Measurements from ENCODE around the gene CHCHD2. TPM values are rescaled to one million over a fixed set of nuclear protein-coding genes. Genes with fewer than 3 reads are reported as not detected.
A peak's percentile ranks its signal among the peaks of the same experiment; 100 is the strongest.
"Not testable (repeated sequence)": the region's sequence is repeated elsewhere in the genome, so short reads cannot be mapped to it uniquely, and the experiment has no call there.

The CHCHD2 gene
- total RNA-seq, 2 donors from 2014 or later = 338 to 580 TPM

DNA sequence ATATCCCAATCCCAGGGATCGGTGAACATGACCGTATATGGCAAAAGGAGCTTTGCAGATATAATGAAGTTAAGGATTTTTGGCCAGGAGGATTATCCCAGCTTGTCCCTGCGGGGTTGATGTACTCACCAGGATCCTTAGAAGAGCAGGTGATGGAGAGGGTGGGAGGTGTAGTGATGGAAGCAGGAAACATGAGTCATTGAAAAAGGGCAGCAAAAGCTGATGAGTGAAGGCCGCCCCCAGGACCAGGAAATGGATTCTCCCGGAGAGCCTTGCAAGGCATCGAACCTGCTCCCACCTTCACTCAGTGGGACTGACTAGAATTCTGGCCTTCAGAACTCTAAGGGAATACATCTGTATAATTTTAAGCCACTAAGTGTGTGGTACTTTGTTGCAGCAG, 15.2 kb upstream of the CHCHD2 start:
- H3K9ac ChIP-seq (ENCODE audit: low read depth in 2 of 2, low read length in 2 of 2) = no peak overlapping the region
- H3K27ac ChIP-seq = no peak overlapping the region
- no peaks in the 10 kb centered on the region for H3K36me3 ChIP-seq
- no peak for DNase-seq
- H3K9me3 ChIP-seq = no peaks in the 10 kb centered on the region
- intact Hi-C loops (cut with DNase I) = no loop called here
- no peak overlapping the region for H3K4me3 ChIP-seq
- TF ChIP-seq, protein P1, sequence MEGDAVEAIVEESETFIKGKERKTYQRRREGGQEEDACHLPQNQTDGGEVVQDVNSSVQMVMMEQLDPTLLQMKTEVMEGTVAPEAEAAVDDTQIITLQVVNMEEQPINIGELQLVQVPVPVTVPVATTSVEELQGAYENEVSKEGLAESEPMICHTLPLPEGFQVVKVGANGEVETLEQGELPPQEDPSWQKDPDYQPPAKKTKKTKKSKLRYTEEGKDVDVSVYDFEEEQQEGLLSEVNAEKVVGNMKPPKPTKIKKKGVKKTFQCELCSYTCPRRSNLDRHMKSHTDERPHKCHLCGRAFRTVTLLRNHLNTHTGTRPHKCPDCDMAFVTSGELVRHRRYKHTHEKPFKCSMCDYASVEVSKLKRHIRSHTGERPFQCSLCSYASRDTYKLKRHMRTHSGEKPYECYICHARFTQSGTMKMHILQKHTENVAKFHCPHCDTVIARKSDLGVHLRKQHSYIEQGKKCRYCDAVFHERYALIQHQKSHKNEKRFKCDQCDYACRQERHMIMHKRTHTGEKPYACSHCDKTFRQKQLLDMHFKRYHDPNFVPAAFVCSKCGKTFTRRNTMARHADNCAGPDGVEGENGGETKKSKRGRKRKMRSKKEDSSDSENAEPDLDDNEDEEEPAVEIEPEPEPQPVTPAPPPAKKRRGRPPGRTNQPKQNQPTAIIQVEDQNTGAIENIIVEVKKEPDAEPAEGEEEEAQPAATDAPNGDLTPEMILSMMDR (IDR thresholded peaks at IDR 0.05) = no peak
- no peaks in the 10 kb centered on the region for H3K27me3 ChIP-seq
- no peaks in the 10 kb centered on the region for H3K4me1 ChIP-seq

DNA sequence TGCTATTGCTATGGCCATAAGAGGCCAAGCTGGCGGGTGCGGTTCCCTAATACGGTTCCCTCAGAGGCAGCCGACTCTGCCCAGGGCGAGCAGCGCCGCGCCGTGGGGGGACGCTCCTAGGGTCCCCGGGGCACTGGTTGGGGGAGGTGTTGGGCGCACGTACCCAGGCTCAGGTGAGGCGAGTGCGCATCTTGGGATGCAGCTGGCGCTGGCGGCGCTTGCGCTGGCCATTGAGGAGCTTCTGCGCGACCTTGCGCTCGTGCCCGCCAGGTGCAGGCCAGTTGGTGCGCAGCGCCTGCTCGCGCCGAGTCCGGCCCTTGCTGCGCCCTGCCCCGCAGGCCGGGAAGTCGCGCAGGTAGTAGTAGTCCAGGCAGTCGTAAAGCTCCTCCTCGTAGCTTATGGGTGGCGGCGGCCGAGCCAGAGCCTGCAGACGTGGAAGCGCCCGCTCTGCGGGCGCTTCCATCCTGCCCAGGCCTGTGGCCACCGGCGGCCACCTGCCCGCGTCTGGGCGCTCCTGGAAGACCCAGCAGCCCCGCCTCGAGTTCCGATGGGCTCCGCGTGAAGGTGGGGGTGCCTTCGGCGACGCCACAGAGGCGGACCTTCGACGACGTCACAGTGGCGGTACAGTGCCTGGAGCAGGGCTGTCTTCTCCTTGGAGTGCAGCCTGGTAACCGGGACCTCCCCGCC, 9.7 kb upstream of the CHCHD2 start, which contains the start of gene NUPR2:
NUPR2 (minus strand) TSS at position 566 of the 687 bp plus-strand sequence; CDS start at position 463, 103 bp downstream.
- peak within 1 kb of the TSS; percentile 11 for H3K4me3 ChIP-seq
- TF ChIP-seq, protein P1 (IDR thresholded peaks at IDR 0.05) = no peak
- H3K4me1 ChIP-seq = no peaks in the 10 kb centered on the region
- intact Hi-C loops (cut with DNase I) = no loop called here
- H3K36me3 ChIP-seq = no peaks in the 10 kb centered on the region
- H3K27ac ChIP-seq = no peak within 1 kb of the TSS
- H3K27me3 ChIP-seq = no peaks in the 10 kb centered on the region
- no peaks in the 10 kb centered on the region for H3K9me3 ChIP-seq
- peak; percentile 39 for DNase-seq
- H3K9ac ChIP-seq (ENCODE audit: low read depth in 2 of 2, low read length in 2 of 2) = peak within 1 kb of the TSS in 1 of 2 donors; percentile 12

DNA sequence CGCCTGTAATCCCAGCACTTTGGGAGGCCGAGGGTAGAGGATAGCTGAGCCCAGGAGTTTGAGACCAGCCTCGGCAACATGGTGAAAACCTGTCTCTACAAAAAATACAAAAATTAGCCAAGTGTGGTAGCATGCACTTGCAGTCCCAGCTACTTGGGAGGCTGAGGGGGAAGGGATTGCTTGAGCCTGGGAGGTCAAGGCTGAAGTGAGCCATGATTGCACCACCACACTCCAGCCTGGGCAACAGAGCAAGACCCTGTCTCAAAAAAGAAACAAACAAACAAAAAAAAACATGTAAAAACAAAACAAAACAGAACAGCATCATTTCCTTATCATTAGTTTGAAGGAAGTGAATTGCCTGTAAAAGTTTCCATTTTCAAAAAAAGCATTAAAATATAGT, 6.0 kb upstream of the CHCHD2 start:
- DNase-seq; intact Hi-C loops (cut with DNase I): not testable (repeated sequence)

DNA sequence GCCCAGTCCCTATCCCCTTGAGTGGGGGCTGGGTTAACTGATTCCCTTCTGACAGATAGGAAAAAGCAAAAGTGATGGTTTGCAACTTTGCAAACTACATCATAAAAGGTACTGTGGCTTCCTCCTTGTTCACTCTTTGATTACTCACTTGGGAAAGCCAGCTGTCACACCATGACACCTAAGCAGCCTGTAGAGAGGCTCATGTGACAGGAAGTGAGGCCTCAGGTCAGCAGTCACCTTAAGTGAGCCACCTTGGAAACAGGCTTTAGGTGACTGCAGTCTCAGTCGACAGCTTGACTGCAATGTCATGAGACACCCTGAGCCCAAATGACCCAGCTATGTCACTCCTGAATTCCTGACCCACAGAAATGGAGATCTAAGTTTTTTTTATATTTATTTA, 4.3 kb upstream of the CHCHD2 start:
- H3K4me3 ChIP-seq = no peak overlapping the region
- H3K36me3 ChIP-seq = no peaks in the 10 kb centered on the region
- TF ChIP-seq, protein P1 (IDR thresholded peaks at IDR 0.05) = no peak
- no peak for DNase-seq
- no peaks in the 10 kb centered on the region for H3K27me3 ChIP-seq
- no peaks in the 10 kb centered on the region for H3K4me1 ChIP-seq
- no peak overlapping the region for H3K27ac ChIP-seq
- no peaks in the 10 kb centered on the region for H3K9me3 ChIP-seq
- intact Hi-C loops (cut with DNase I) = no loop called here
- H3K9ac ChIP-seq (ENCODE audit: low read depth in 2 of 2, low read length in 2 of 2) = no peak overlapping the region

More for the DNA sequence above, 6.0 kb upstream of the CHCHD2 start:
- not testable (repeated sequence) for H3K36me3 ChIP-seq; H3K9me3 ChIP-seq; H3K27me3 ChIP-seq; H3K4me3 ChIP-seq; H3K4me1 ChIP-seq; H3K27ac ChIP-seq; H3K9ac ChIP-seq (ENCODE audit: low read depth in 2 of 2, low read length in 2 of 2)

DNA sequence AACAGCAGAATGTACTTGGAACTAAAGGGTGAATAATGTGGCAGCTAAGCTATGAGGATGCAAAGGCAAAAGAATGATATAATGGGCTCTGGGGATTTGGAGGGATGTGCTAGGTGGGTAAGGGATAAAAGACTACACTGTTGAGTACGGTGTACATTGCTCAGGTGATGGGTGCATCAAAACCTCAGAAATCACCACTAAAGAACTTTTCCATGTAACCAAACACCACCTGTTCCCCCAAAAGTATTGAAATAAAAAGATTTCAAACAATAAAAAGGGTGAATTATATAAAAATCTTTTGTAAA, 1.6 kb upstream of the CHCHD2 start:
- Histone ChIP-seq H3K36me3 (peaks cover 5% of the 10 kb centered on the region), H3K27ac (no peak overlapping the region), H3K9me3 (no peaks in the 10 kb centered on the region), H3K4me3 (no peak overlapping the region), H3K9ac (ENCODE audit: low read depth in 2 of 2, low read length in 2 of 2) (no peak overlapping the region), H3K4me1 (no peaks in the 10 kb centered on the region), H3K27me3 (no peaks in the 10 kb centered on the region)
- intact Hi-C loops (cut with DNase I) = no loop called here
- no peak for DNase-seq
- TF ChIP-seq, protein P1 (IDR thresholded peaks at IDR 0.05) = no peak

DNA sequence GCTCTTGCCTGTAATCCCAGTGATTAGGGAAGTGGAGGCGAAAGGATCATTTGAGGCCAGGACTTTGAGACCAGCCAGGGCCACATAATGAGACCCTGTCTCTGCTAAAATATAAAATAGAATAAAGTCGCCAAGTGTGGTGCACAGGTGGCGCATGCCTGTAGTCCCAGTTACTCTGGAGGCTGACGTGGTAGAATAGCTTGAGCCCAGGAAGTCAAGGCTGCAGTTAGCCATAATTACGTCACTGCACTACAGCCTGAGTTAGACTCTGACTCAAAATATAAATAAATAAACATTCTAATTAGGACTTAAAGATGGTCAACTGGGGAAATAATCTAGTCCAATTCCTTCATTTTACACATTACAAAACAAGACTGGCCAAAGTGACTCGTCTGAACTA, 768 bp downstream of the CHCHD2 start:
- H3K9me3 ChIP-seq = no peaks in the 10 kb centered on the region
- no peaks in the 10 kb centered on the region for H3K27me3 ChIP-seq
- TF ChIP-seq, protein P1 (IDR thresholded peaks at IDR 0.05) = no peak
- DNase-seq = peak; percentile 36
- H3K4me3 ChIP-seq = peak overlapping the region; percentile 49
- no peaks in the 10 kb centered on the region for H3K4me1 ChIP-seq
- H3K36me3 ChIP-seq = peaks cover 21% of the 10 kb centered on the region
- H3K27ac ChIP-seq = peak overlapping the region; percentile 90
- peak overlapping the region; percentile 85 to 86 for H3K9ac ChIP-seq (ENCODE audit: low read depth in 2 of 2, low read length in 2 of 2)
- intact Hi-C loops (cut with DNase I) = no loop called here

DNA sequence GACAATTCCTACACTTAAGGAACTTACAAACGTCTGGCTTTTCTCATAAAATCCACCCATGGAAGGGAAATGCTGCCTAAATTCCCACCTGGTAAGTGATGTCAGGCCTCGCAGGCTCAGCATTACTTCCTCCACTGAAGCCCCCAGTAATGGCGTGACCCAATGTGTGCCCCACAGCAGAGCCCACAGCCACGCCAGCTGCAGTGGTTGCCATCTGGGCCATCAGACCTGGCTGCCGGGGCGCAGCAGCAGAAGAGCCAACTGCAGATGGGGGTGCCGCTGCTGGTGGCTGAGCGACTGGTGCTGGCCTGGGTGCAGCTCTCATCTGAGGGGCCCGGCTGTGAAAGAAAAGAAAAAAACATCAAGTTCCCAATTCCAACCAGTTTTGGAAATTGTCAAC, 2.1 kb downstream of the CHCHD2 start:
- H3K4me1 ChIP-seq; H3K27ac ChIP-seq; intact Hi-C loops (cut with DNase I); H3K27me3 ChIP-seq; H3K9me3 ChIP-seq; DNase-seq; H3K4me3 ChIP-seq; H3K9ac ChIP-seq (ENCODE audit: low read depth in 2 of 2, low read length in 2 of 2): not testable (repeated sequence)
- peaks cover 21% of the 10 kb centered on the region for H3K36me3 ChIP-seq

All from colonic mucosa (tissue), 4 donors.